IgD-negative memory B cell (primary cell): ENCODE results near the gene MAP3K8. TPM values are rescaled to one million over a fixed set of nuclear protein-coding genes. Genes with fewer than 3 reads are reported as not detected.
"Not testable (repeated sequence)": the region's sequence is repeated elsewhere in the genome, so short reads cannot be mapped to it uniquely, and the experiment has no call there.

Source experiments
- H3K27ac Mint-ChIP-seq, 3 donors: one replicate each; pipeline ENCODE4 v1.8.0; 2020 to 2022; ENCODE audit warnings: mild to moderate bottlenecking in 3 of 3, mixed read lengths in 3 of 3, moderate library complexity in 1 of 3
- H3K27me3 Mint-ChIP-seq: one replicate; pipeline ENCODE4 v1.8.0; 2021; ENCODE audit warnings: mixed read lengths
- H3K36me3 Mint-ChIP-seq: one replicate; pipeline ENCODE4 v1.8.0; 2020; ENCODE audit warnings: mild to moderate bottlenecking, mixed read lengths
- H3K4me1 Mint-ChIP-seq, 3 donors: one replicate each; pipeline ENCODE4 v1.8.0; 2020 to 2022; ENCODE audit warnings: mixed read lengths in 3 of 3, mild to moderate bottlenecking in 1 of 3
- H3K4me3 Mint-ChIP-seq, 4 donors: one replicate each; pipeline ENCODE4 v1.8.0; 2020 to 2022; ENCODE audit warnings: mild to moderate bottlenecking in 4 of 4, mixed read lengths in 4 of 4, moderate library complexity in 3 of 4
- H3K9me3 Mint-ChIP-seq, 3 donors: one replicate each; pipeline ENCODE4 v1.8.0; 2020 to 2021; ENCODE audit warnings: mixed read lengths in 3 of 3, mild to moderate bottlenecking in 1 of 3
- polyA plus RNA-seq: library from polyadenylated mRNA; unstranded; fragments of 300-500 nt; fragmentation: Illumina TruSeq; gene quantifications from one replicate; pipeline ENCODE4 v1.2.3, GENCODE V29; 2021

The MAP3K8 gene
- polyA plus RNA-seq, 1 donor from 2014 or later: 40.0 TPM

- H3K4me1 Mint-ChIP-seq: peaks cover 21 to 27% (median 23%) of the 10 kb centered on the region in 3 donors
- peaks cover 12% of the 10 kb centered on the region for H3K36me3 Mint-ChIP-seq
- H3K4me3 Mint-ChIP-seq: no peak overlapping the region
- H3K9me3 Mint-ChIP-seq: no peaks in the 10 kb centered on the region
- H3K27ac Mint-ChIP-seq: peak overlapping the region in 2 of 3 donors; percentile 32 to 53
- H3K27me3 Mint-ChIP-seq: no peaks in the 10 kb centered on the region
Observed at GRCh38 chr10:30448092-30448491, 14.1 kb downstream of the MAP3K8 start.

- Mint-ChIP-seq H3K27ac (peak overlapping the region; percentile 53 to 86 (median 76)), H3K4me1 (peaks cover 25 to 28% (median 26%) of the 10 kb centered on the region in 3 donors), H3K4me3 (peak overlapping the region in 2 of 4 donors; percentile 77 to 79), H3K36me3 (peaks cover 12% of the 10 kb centered on the region), H3K9me3 (no peaks in the 10 kb centered on the region), H3K27me3 (no peaks in the 10 kb centered on the region)
Observed at GRCh38 chr10:30453764-30454527, 20.0 kb downstream of the MAP3K8 start.

- no peaks in the 10 kb centered on the region for H3K9me3 Mint-ChIP-seq
- H3K27me3 Mint-ChIP-seq: no peaks in the 10 kb centered on the region
- peak overlapping the region; percentile 25 to 86 (median 63) for H3K27ac Mint-ChIP-seq
- peak overlapping the region in 3 of 4 donors; percentile 57 to 87 (median 86) for H3K4me3 Mint-ChIP-seq
- H3K4me1 Mint-ChIP-seq: peaks cover 25 to 29% (median 26%) of the 10 kb centered on the region in 3 donors
- peaks cover 14% of the 10 kb centered on the region for H3K36me3 Mint-ChIP-seq
Observed at GRCh38 chr10:30454744-30455510, 20.9 kb downstream of the MAP3K8 start.

DNA sequence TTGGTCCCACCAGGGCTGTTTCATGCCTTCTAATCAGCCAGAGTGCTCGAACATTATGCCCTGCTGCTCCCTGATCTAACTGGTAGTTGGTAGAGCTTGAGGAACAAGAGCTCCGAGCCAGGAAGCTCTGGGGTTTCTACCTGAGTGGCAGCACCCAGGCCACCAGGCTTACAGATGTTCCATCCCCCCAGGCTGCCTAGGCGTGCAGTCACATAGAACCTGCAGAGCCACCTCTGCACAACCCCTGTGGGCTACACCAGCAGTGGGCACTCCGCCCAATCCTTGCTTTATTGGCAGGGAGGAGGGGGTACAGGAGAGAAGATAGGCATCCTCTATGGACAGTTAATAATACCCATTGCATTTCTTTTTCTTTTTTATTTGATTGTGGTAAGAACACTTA, 21.8 kb downstream of the MAP3K8 start:
- peak overlapping the region; percentile 47 to 87 (median 72) for H3K4me3 Mint-ChIP-seq

DNA sequence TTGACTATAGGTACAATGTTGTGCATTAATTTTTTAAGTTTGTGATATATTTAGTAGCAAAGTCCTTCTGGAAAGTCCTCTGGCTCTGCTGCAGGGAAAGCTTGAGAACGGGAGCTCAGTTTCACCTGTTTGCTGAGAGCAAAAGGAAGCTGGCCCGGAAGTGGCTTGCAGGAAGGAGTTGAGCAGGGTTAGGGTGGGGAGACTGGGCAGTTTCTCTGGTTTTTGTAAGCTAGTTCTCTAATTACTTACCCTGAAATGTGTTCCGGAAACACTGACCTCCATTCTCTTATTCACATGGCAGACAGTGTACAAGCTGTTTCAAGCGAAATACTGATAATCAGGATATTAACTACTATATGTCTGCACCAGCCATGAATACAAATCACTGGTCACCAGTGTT, 22.3 kb downstream of the MAP3K8 start:
- Mint-ChIP-seq H3K4me3 (peak overlapping the region; percentile 47 to 87 (median 72)), H3K27ac (peak overlapping the region; percentile 63 to 86 (median 85)), H3K4me1 (peaks cover 25 to 28% (median 27%) of the 10 kb centered on the region in 3 donors), H3K36me3 (peaks cover 8% of the 10 kb centered on the region), H3K9me3 (no peaks in the 10 kb centered on the region), H3K27me3 (no peaks in the 10 kb centered on the region)

More for the DNA sequence above, 21.8 kb downstream of the MAP3K8 start:
- Mint-ChIP-seq H3K36me3 (peaks cover 8% of the 10 kb centered on the region), H3K4me1 (peaks cover 25 to 28% (median 27%) of the 10 kb centered on the region in 3 donors), H3K27me3 (no peaks in the 10 kb centered on the region), H3K9me3 (no peaks in the 10 kb centered on the region), H3K27ac (peak overlapping the region; percentile 63 to 86 (median 85))

GRCh38 chr10:30459283-30459682, 25.3 kb downstream of the MAP3K8 start:
- Mint-ChIP-seq H3K36me3 (peaks cover 3% of the 10 kb centered on the region), H3K9me3 (no peaks in the 10 kb centered on the region), H3K27ac (peak overlapping the region in 1 of 3 donors; percentile 53), H3K27me3 (no peaks in the 10 kb centered on the region), H3K4me3 (no peak overlapping the region), H3K4me1 (peaks cover 20 to 29% (median 25%) of the 10 kb centered on the region in 3 donors)

- Mint-ChIP-seq H3K4me3 (no peak overlapping the region), H3K9me3 (no peaks in the 10 kb centered on the region), H3K27ac (no peak overlapping the region), H3K36me3 (peaks cover 3% of the 10 kb centered on the region), H3K4me1 (peaks cover 13 to 21% (median 20%) of the 10 kb centered on the region in 3 donors), H3K27me3 (no peaks in the 10 kb centered on the region)
Observed at GRCh38 chr10:30460121-30460520, 26.1 kb downstream of the MAP3K8 start.

DNA sequence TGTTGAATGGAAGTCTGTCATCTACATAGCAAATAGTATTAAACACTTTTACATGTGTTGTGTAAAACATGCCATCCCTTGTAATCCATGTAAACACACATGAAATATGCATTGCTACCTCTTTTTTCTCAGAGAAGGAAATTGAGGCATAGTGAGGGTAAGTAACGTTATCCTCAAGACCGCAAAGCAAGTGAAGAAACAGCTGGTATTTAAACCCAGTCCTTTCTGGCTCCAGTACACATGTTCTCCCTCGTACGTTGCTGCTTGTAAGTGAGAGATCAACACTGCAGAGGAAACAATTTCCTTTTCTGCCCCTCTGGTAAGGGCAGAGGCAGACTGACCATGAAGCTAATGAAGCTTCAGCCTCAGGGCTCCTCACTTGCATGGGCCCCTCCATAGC, 28.5 kb downstream of the MAP3K8 start:
- Mint-ChIP-seq H3K36me3 (peaks cover 3% of the 10 kb centered on the region), H3K27me3 (no peaks in the 10 kb centered on the region), H3K4me3 (no peak overlapping the region), H3K27ac (no peak overlapping the region), H3K4me1 (peaks cover 5 to 15% (median 9%) of the 10 kb centered on the region in 3 donors), H3K9me3 (no peaks in the 10 kb centered on the region)

DNA sequence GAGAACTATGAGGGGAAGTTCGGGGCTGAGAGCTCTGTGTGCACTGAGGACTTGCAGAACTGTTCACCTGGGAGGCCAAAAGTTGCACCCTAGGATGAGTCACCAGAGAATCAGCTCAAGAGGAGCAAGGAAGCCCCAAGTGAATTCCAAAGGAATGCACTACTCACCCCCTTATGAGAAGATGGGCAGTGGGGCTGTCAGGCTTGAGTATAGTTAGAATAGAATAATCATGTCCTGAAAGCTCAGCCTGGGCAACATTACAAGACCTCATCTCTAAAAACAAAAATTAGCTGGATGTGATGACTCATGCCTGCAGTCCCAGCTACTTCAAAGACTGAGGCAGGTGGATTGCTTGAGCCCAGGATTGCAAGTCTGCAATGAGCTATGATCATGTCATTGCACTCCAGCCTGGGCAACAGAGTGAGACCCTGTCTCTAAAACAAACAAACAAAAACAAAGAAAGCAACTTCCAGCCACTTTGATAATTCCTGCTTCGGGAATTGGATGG, 30.0 kb downstream of the MAP3K8 start:
- Mint-ChIP-seq H3K27me3 (peaks cover 2% of the 10 kb centered on the region), H3K4me1 (peaks cover 11 to 20% (median 16%) of the 10 kb centered on the region in 3 donors), H3K36me3 (peaks cover 2% of the 10 kb centered on the region), H3K9me3 (no peaks in the 10 kb centered on the region), H3K4me3 (no peak overlapping the region), H3K27ac (peak overlapping the region in 1 of 3 donors; percentile 31)

- peaks cover 10 to 23% (median 19%) of the 10 kb centered on the region in 3 donors for H3K4me1 Mint-ChIP-seq
- no peaks in the 10 kb centered on the region for H3K36me3 Mint-ChIP-seq
- H3K27me3 Mint-ChIP-seq: peaks cover 2% of the 10 kb centered on the region
- H3K27ac Mint-ChIP-seq: peak overlapping the region in 1 of 3 donors; percentile 27
- H3K4me3 Mint-ChIP-seq: no peak overlapping the region
- no peaks in the 10 kb centered on the region for H3K9me3 Mint-ChIP-seq
Observed at GRCh38 chr10:30464675-30465074, 30.7 kb downstream of the MAP3K8 start.

DNA sequence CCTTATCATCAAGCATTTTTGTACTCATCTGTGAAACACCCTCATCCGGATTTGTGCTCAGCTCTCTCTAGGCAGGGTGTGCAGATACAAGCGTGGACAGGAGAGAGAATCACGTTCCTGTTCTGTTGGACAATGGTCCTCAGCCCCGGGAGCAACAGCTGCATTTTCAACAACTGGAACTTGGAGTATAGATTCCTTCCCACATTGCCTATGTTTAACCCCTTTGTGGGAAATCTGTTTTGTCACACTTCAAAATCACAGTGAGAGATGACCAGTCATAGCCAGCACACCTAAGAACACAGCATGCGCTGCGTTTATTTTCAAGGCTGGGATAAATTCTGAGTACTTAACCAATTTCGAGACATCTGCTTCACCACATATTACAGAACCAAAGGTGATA, 32.5 kb downstream of the MAP3K8 start:
- Mint-ChIP-seq H3K27ac (no peak overlapping the region), H3K36me3 (no peaks in the 10 kb centered on the region), H3K4me3 (no peak overlapping the region), H3K27me3 (peaks cover 2% of the 10 kb centered on the region), H3K4me1 (peaks cover 10 to 22% (median 22%) of the 10 kb centered on the region in 3 donors), H3K9me3 (no peaks in the 10 kb centered on the region)

GRCh38 chr10:30467651-30468338, 33.8 kb downstream of the MAP3K8 start:
- H3K36me3 Mint-ChIP-seq: no peaks in the 10 kb centered on the region
- peak overlapping the region in 2 of 3 donors; percentile 4 to 53 for H3K27ac Mint-ChIP-seq
- peaks cover 10 to 22% (median 19%) of the 10 kb centered on the region in 3 donors for H3K4me1 Mint-ChIP-seq
- peaks cover 2% of the 10 kb centered on the region for H3K27me3 Mint-ChIP-seq
- no peaks in the 10 kb centered on the region for H3K9me3 Mint-ChIP-seq
- peak overlapping the region in 2 of 4 donors; percentile 72 to 73 for H3K4me3 Mint-ChIP-seq

DNA sequence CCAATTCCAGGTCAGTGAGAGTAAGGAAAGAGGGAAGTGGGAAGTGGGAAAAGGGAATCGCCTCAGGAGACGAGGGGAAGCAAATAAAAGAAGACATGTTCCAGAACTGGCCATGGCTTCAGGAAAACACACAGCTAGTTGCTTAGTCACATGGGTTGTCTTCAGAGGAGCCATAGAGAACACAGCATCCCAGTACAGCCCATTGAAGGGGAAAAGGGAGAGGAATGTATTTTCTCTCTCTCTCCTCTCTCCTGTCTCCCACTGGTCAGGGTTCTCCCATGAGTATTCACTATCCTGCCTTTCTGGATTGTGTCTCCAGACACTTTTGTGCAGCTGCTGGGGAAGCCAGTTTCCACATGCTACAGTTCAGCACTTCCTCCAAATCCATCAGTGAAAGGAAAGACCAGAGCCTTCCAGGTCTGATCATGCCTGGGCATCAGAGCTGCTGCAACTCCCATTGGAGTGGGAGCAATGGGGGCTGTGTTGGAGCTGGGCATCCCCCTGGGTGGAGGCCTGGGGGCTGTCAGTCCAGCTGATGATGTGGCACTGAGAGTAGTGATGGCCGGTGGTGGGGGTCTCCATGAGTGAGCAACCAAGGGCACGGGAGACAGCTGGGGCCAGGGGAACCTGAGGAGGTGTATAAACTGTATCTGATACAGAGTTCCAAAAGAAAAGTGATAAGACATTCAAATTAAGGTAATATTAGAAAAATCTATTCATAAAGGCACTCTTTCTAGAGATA, 38.6 kb downstream of the MAP3K8 start:
- Mint-ChIP-seq H3K9me3 (no peaks in the 10 kb centered on the region), H3K4me1 (peaks cover 9 to 20% (median 13%) of the 10 kb centered on the region in 3 donors), H3K27me3 (peaks cover 2% of the 10 kb centered on the region), H3K36me3 (no peaks in the 10 kb centered on the region), H3K4me3 (peak overlapping the region in 1 of 4 donors; percentile 52), H3K27ac (peak overlapping the region in 1 of 3 donors; percentile 73)

- H3K27me3 Mint-ChIP-seq, H3K36me3 Mint-ChIP-seq, H3K9me3 Mint-ChIP-seq: not testable (repeated sequence)
- Mint-ChIP-seq H3K4me1 (peaks cover 0 to 11% (median 3%) of the 10 kb centered on the region in 3 donors), H3K27ac (peak overlapping the region in 1 of 3 donors; percentile 59), H3K4me3 (peak overlapping the region in 1 of 4 donors; percentile 55)
Observed at GRCh38 chr10:30475515-30475914, 41.5 kb downstream of the MAP3K8 start.
